GM12878 (cell line): ENCODE measurements around the gene ROCK1. TPM values are rescaled to one million over a fixed set of nuclear protein-coding genes. Genes with fewer than 3 reads are reported as not detected.

Source experiments
- ATAC-seq: fragments of 200-7000 bp; cut with Tn5 transposase; 3 replicates; pipeline ENCODE4 v1.9.1; 2020; ENCODE audit warnings: mild to moderate bottlenecking, moderate library complexity
- BruUV-seq: library from RNA; stranded (reverse); fragments of 400-500 nt; replicated peaks from 2 replicates; lab custom pipeline; 2021; lab: Mats Ljungman, UMichigan
- CTCF ChIA-PET: fragments of 300-600 bp; sonication (Branson Sonifier 250); formaldehyde crosslinking; extraction: SDS; loops from one replicate; lab custom pipeline; 2021; ENCODE audit warnings: inconsistent platforms; lab: Yijun Ruan, JAX
- POLR2A ChIA-PET: fragments of 350-600 bp; formaldehyde crosslinking; extraction: SDS; loops from one replicate; lab custom pipeline; 2021; ENCODE audit warnings: inconsistent platforms; lab: Charles Lee
- RAD21 ChIA-PET: fragments of 300-600 bp; sonication (Branson Sonifier 250); formaldehyde crosslinking; loops from one replicate; lab custom pipeline; 2023; ENCODE audit warnings: antibody characterized with exemption; ENCODE audit not compliant: unreplicated experiment; lab: Charles Lee
- SMC1A ChIA-PET: fragments of 300-600 bp; sonication (Branson Sonifier 250); formaldehyde crosslinking; loops from one replicate; lab custom pipeline; 2023; ENCODE audit not compliant: unreplicated experiment, uncharacterized antibody; lab: Charles Lee
- DNase-seq: peaks from one replicate; pipeline ENCODE4 v3.0.0-alpha.2; 2011; ENCODE audit warnings: low read depth, low spot score
- FAIRE-seq: peaks from 3 replicates; lab custom pipeline; 2011; peaks lifted over from hg19 to GRCh38; lab: Jason Lieb, UNC
- H2AFZ ChIP-seq: 2 replicates; pipeline ENCODE4 v1.6.0; 2011; ENCODE audit warnings: low read depth, low read length, control low read depth; ENCODE audit not compliant: control insufficient read depth
- H3K27ac ChIP-seq: 2 replicates; pipeline ENCODE4 v1.5.1; 2011; ENCODE audit warnings: control low read depth; ENCODE audit not compliant: control insufficient read depth, insufficient read depth
- H3K27me3 ChIP-seq, 2 experiments: replicated peaks in 1 of 2; 2 replicates each; pipeline versions ENCODE4 v1.6.0 to v1.6.1; 2011; ENCODE audit warnings: low read length in 1 of 2; ENCODE audit not compliant: control insufficient read depth in 2 of 2, insufficient read depth in 2 of 2
- H3K36me3 ChIP-seq, 2 experiments: 2 replicates each; pipeline ENCODE4 v1.5.1; 2011; ENCODE audit warnings: low read length in 1 of 2; ENCODE audit not compliant: control insufficient read depth in 2 of 2, insufficient read depth in 2 of 2
- H3K4me1 ChIP-seq: 2 replicates; pipeline ENCODE4 v1.6.1; 2011; ENCODE audit warnings: mild to moderate bottlenecking, low read length, moderate library complexity, mixed read lengths; ENCODE audit not compliant: control insufficient read depth, insufficient read depth
- H3K4me2 ChIP-seq: 2 replicates; pipeline ENCODE4 v1.6.0; 2011; ENCODE audit warnings: control low read depth; ENCODE audit not compliant: control insufficient read depth, insufficient read depth
- H3K4me3 ChIP-seq: fragments of 200-600 bp; sonication (generic); 2 replicates; pipeline ENCODE4 v1.5.1; 2016
- H3K79me2 ChIP-seq: 2 replicates; pipeline ENCODE4 v1.6.0; 2011; ENCODE audit warnings: low read length; ENCODE audit not compliant: control insufficient read depth, insufficient read depth
- H3K9ac ChIP-seq: 2 replicates; pipeline ENCODE4 v1.8.0; 2011; ENCODE audit warnings: low read length, control low read depth, mixed read lengths; ENCODE audit not compliant: control insufficient read depth, insufficient read depth
- H3K9me3 ChIP-seq: replicated peaks from 3 replicates; pipeline ENCODE4 v1.5.1; 2011; ENCODE audit warnings: mild to moderate bottlenecking, low read length; ENCODE audit not compliant: control insufficient read depth, insufficient read depth
- H4K20me1 ChIP-seq: 2 replicates; pipeline ENCODE4 v1.6.0; 2011; ENCODE audit not compliant: control insufficient read depth, insufficient read depth
- BMI1 ChIP-seq: fragments of 450-650 bp; IDR thresholded peaks from 2 replicates; pipeline ENCODE4 v1.6.1; 2016; ENCODE audit warnings: mild to moderate bottlenecking, moderate library complexity, borderline replicate concordance
- BRCA1 ChIP-seq: IDR thresholded peaks from 2 replicates; pipeline ENCODE4 v1.6.1; 2011; ENCODE audit warnings: low read depth, low read length, improper control_type of control experiment
- CHD2 ChIP-seq: IDR thresholded peaks from 2 replicates; pipeline ENCODE4 v1.6.1; 2011; ENCODE audit warnings: low read depth, low read length, improper control_type of control experiment, borderline replicate concordance
- EP300 ChIP-seq, 2 experiments: fragments of 150-350 bp in 1 of 2; IDR thresholded peaks; 2 replicates each; pipeline ENCODE4 v1.6.1; 2011 to 2012; ENCODE audit warnings: low read depth in 2 of 2, low read length in 2 of 2, borderline replicate concordance in 1 of 2, improper control_type of control experiment in 1 of 2, inconsistent platforms in 1 of 2; ENCODE audit not compliant: control insufficient read depth in 1 of 2
- POLR2AphosphoS5 ChIP-seq: IDR thresholded peaks from 2 replicates; pipeline ENCODE4 v1.6.1; 2011; ENCODE audit warnings: mild to moderate bottlenecking, low read length, inconsistent platforms
- SMC3 ChIP-seq: IDR thresholded peaks from 2 replicates; pipeline ENCODE4 v1.6.1; 2011; ENCODE audit warnings: low read length, improper control_type of control experiment, borderline replicate concordance
- SRF ChIP-seq, 2 experiments: IDR thresholded peaks; 2 replicates each; pipeline ENCODE4 v1.6.1; 2011; ENCODE audit warnings: low read depth in 2 of 2, low read length in 2 of 2, mild to moderate bottlenecking in 1 of 2, moderate library complexity in 1 of 2
- SUPT20H ChIP-seq: IDR thresholded peaks from 2 replicates; pipeline ENCODE4 v1.6.1; 2011; ENCODE audit warnings: low read depth, mild to moderate bottlenecking, low read length, moderate library complexity, borderline replicate concordance; ENCODE audit not compliant: control insufficient read depth
- ZSCAN29 ChIP-seq: fragments of 450-650 bp; IDR thresholded peaks from 2 replicates; pipeline ENCODE4 v1.6.1; 2017; ENCODE audit warnings: mild to moderate bottlenecking, moderate library complexity
- in situ Hi-C: fragments of 300-500 bp; cut with MboI; formaldehyde crosslinking; loops from 9 replicates; pipeline ENCODE4 v1.14.3; 2018; ENCODE audit warnings: mixed read lengths
- intact Hi-C: fragments of 100-400 bp; cut with micrococcal nuclease; formaldehyde crosslinking; loops from one replicate; pipeline ENCODE4 v1.14.2; 2022; ENCODE audit not compliant: unreplicated experiment
- polyA plus RNA-seq, 11 experiments: library from polyadenylated mRNA; depleted of rRNA in 4 of 11; unstranded in 6 of 11; stranded (reverse) in 5 of 11; fragments of >200 nt; fragmentation: Nextera tagmentation in 4 of 11; fragmentation: Illumina TruSeq in 1 of 11; extraction: Ambion mirVana in 4 of 11; extraction: Trizol in 1 of 11; gene quantifications; 1 replicate in 1 of 11; 2 replicates in 10 of 11; pipeline versions ENCODE4 v1.2.1 to v1.2.3, GENCODE V29; 2011 to 2016; ENCODE audit warnings: inconsistent platforms in 2 of 11, missing spikeins in 2 of 11, low read depth in 1 of 11
- total RNA-seq, 4 experiments: library from RNA; depleted of rRNA in 3 of 4; stranded (reverse); fragments of >200 nt in 3 of 4; fragmentation: Illumina TruSeq in 1 of 4; extraction: Trizol in 1 of 4; gene quantifications; 2 replicates each; pipeline versions ENCODE4 v1.2.1 to v1.2.3, GENCODE V29; 2013 to 2021

Gene ROCK1
- total and polyA plus RNA-seq, 10 of the 15 experiments (the other 5 are each of a cell fraction or from before 2014, with no cell fraction given): 14.8 to 46.6 (median 29.5) TPM

GRCh38 chr18:20997371-20997770, 114.2 kb downstream of the ROCK1 start:
- RAD21 ChIA-PET: no interaction called here
- Histone ChIP-seq H3K36me3 (peaks cover 3 to 7% of the 10 kb centered on the region in 2 experiments; a peak in 3 of 4 replicates), H3K4me3 (no peak overlapping the region), H3K79me2 (no peaks in the 10 kb centered on the region), H3K9me3 (no peaks in the 10 kb centered on the region), H3K4me1 (no peaks in the 10 kb centered on the region), H3K27me3 (no peaks in the 10 kb centered on the region), H3K9ac (no peak overlapping the region), H3K27ac (no peak overlapping the region), H4K20me1 (no peaks in the 10 kb centered on the region), H3K4me2 (no peak overlapping the region), H2AFZ (no peak overlapping the region)
- no peak for FAIRE-seq
- SMC1A ChIA-PET: interaction anchor here (0.6 kb wide), 1 partner anchor 1509 kb away, joined by 3 read pairs; no protein-coding TSS in a partner anchor
- DNase-seq: no peak
- in situ Hi-C loops: loop anchor here (10.0 kb wide), 1 partner anchor 97 kb away; no protein-coding TSS in a partner anchor
- POLR2A ChIA-PET: no interaction called here
- no peak for ATAC-seq
- TF ChIP-seq SUPT20H (no peak), SRF (IDR thresholded peaks at IDR 0.05; ENCODE audit: low read depth in 2 of 2, low read length in 2 of 2) (no peak), POLR2AphosphoS5 (no peak), SMC3 (no peak), BMI1 (no peak), EP300 (IDR thresholded peaks at IDR 0.05; ENCODE audit: borderline replicate concordance in 1 of 2, control insufficient read depth in 1 of 2, low read depth in 2 of 2, low read length in 2 of 2) (no peak), ZSCAN29 (no peak), BRCA1 (no peak), CHD2 (no peak)
- no TSS peak for BruUV-seq
- CTCF ChIA-PET: no interaction called here
- intact Hi-C loops: no loop called here
